UCSD-AML1 (cell line): Measurements from ENCODE around the gene DUSP12.
"Not testable (repeated sequence)": the region's sequence is repeated elsewhere in the genome, so short reads cannot be mapped to it uniquely, and the experiment has no call there.

Experiments used
- DNase-seq: peaks from one replicate; lab custom pipeline; 2025; ENCODE audit not compliant: unreplicated experiment; lab: John Stamatoyannopoulos, UW

Gene DUSP12

GRCh38 chr1:161768986-161769672 is 19.5 kb downstream of the DUSP12 start:
- DNase-seq, result no peak

- not testable (repeated sequence) for DNase-seq
Observed at GRCh38 chr1:161769673-161770045, 20.1 kb downstream of the DUSP12 start.

GRCh38 chr1:161770250-161770649 is 20.7 kb downstream of the DUSP12 start:
- DNase-seq, result no peak

GRCh38 chr1:161771161-161771560 is 21.6 kb downstream of the DUSP12 start:
- no peak for DNase-seq

- DNase-seq, result no peak
Observed at GRCh38 chr1:161771973-161772372, 22.4 kb downstream of the DUSP12 start.

GRCh38 chr1:161772397-161772796 is 22.8 kb downstream of the DUSP12 start:
- no peak for DNase-seq

- DNase-seq, result no peak
Observed at GRCh38 chr1:161773791-161774190, 24.2 kb downstream of the DUSP12 start.

- DNase-seq, result no peak
Observed at GRCh38 chr1:161777261-161777660, 27.7 kb downstream of the DUSP12 start.

- DNase-seq, result no peak
Observed at GRCh38 chr1:161778522-161778921, 28.9 kb downstream of the DUSP12 start.

- no peak for DNase-seq
Observed at GRCh38 chr1:161779393-161779792, 29.8 kb downstream of the DUSP12 start.

GRCh38 chr1:161781995-161782394 is 32.4 kb downstream of the DUSP12 start:
- no peak for DNase-seq

- DNase-seq, result no peak
Observed at GRCh38 chr1:161782886-161783285, 33.3 kb downstream of the DUSP12 start.

GRCh38 chr1:161784968-161785367 is 35.4 kb downstream of the DUSP12 start:
- DNase-seq, result no peak

GRCh38 chr1:161787355-161787754 is 37.8 kb downstream of the DUSP12 start:
- no peak for DNase-seq

- DNase-seq, result no peak
Observed at GRCh38 chr1:161790587-161791317, 41.2 kb downstream of the DUSP12 start.

- no peak for DNase-seq
Observed at GRCh38 chr1:161791904-161792655, 42.5 kb downstream of the DUSP12 start.

GRCh38 chr1:161792740-161793139 is 43.2 kb downstream of the DUSP12 start:
- DNase-seq, result no peak

GRCh38 chr1:161799792-161800191 is 50.2 kb downstream of the DUSP12 start:
- DNase-seq, result no peak

GRCh38 chr1:161801955-161802354 is 52.4 kb downstream of the DUSP12 start:
- no peak for DNase-seq

GRCh38 chr1:161803181-161803580 is 53.6 kb downstream of the DUSP12 start:
- no peak for DNase-seq

GRCh38 chr1:161805399-161806197 is 56.0 kb downstream of the DUSP12 start:
- DNase-seq, result no peak
